ENCODE results near the gene CIAPIN1.

Gene CIAPIN1

DNA sequence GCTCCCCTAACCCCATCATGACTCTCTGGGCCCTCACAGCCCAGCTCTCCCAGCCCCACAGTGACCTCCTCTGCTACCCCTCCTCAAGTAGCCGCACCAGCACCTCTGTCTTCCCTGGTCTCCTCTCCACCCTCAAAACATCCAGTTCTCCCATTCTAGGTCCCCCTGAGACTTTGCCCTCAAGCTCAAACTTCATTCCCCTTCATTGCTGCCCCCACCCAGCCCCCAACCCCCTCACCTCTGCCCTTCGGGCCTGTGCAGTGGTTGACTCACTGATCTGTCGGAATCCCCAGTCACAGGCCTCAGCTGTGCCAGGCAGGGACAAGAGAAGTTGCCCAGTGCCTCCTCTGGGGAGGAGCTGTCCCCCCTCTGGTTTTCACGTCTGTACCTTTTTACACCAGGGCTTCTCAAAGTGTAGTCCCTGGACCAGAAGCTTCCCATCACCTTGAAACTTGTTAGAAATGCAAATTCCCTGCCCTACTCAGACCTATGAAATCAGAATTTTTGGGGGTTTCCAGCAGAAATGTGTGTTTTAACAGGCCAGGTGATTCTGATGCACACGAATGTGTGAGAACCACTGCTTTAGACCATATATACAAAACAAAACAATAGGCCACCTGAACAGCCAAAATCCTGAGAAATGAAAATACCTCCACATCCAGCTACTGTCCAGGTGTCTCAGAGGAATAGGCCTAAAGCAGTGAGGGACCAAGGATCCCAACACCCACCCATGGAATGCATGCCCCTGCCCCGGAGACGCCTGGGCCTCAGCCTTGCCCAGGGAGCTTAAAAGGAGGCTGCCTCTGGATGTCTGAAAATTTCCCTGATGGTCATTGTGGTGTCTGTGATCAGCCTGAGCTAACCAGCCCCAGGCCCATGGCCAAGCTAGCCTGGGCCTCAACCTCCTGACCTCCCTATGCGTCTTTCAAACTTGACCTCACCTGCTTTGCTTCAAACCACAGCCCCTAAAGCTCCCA is 40.0 kb upstream of the CIAPIN1 start:
- TF ChIP-seq CTCF (IDR thresholded peaks at IDR 0.05; ENCODE audit: low read length) (no peak), EZH2 (optimal IDR thresholded peaks at IDR 0.05; ENCODE audit: low read depth, low read length) (no peak), EZH2phosphoT487 (IDR thresholded peaks at IDR 0.05; ENCODE audit: low read length) (no peak)
- Histone ChIP-seq H3K27me3 (replicated peaks; ENCODE audit: insufficient read depth, low read length) (no peaks in the 10 kb centered on the region), H4K20me1 (ENCODE audit: insufficient read depth, low read length) (no peaks in the 10 kb centered on the region), H3K36me3 (replicated peaks; ENCODE audit: insufficient read depth, low read length) (no peaks in the 10 kb centered on the region), H3K9me3 (replicated peaks; ENCODE audit: insufficient read depth, low read length) (no peaks in the 10 kb centered on the region), H3K9me2 (replicated peaks; ENCODE audit: insufficient read depth, low read length) (no peaks in the 10 kb centered on the region), H3F3A (ENCODE audit: insufficient read depth, low read length) (no peaks in the 10 kb centered on the region), H3K4me1 (ENCODE audit: low read length) (peaks cover 4% of the 10 kb centered on the region; the same call in 1 of the 2 replicates), H3K9ac (ENCODE audit: low read length) (no peak overlapping the region), H3K27ac (ENCODE audit: low read length) (no peak overlapping the region), H3K4me2 (ENCODE audit: low read depth, low read length) (peak overlapping the region; percentile 76; the same call in 1 of the 2 replicates), H3K79me2 (ENCODE audit: low read length) (no peaks in the 10 kb centered on the region), H3K4me3 (ENCODE audit: low read length) (peak overlapping the region; percentile 42; the same call in 1 of the 2 replicates), H2AFZ (ENCODE audit: low read length) (peak overlapping the region; percentile 91)
- no peak for DNase-seq

- DNase-seq = peak; percentile 71
- H3K9me3 ChIP-seq (replicated peaks; ENCODE audit: insufficient read depth, low read length) = no peaks in the 10 kb centered on the region
- H3K4me2 ChIP-seq (ENCODE audit: low read depth, low read length) = peak within 1 kb of the TSS; percentile 99
- 0 out of 2 replicates have a peak, but pooled peaks cover 2% of the 10 kb centered on the region for H3K27me3 ChIP-seq (replicated peaks; ENCODE audit: insufficient read depth, low read length)
- peak within 1 kb of the TSS; percentile 91 for H2AFZ ChIP-seq (ENCODE audit: low read length)
- no peaks in the 10 kb centered on the region for H4K20me1 ChIP-seq (ENCODE audit: insufficient read depth, low read length)
- no peak within 1 kb of the TSS for H3K27ac ChIP-seq (ENCODE audit: low read length)
- H3K79me2 ChIP-seq (ENCODE audit: low read length) = no peaks in the 10 kb centered on the region
- H3K4me1 ChIP-seq (ENCODE audit: low read length) = peaks cover 4% of the 10 kb centered on the region; the same call in 1 of the 2 replicates
- H3K4me3 ChIP-seq (ENCODE audit: low read length) = peak within 1 kb of the TSS; percentile 64
- no peaks in the 10 kb centered on the region for H3K36me3 ChIP-seq (replicated peaks; ENCODE audit: insufficient read depth, low read length)
- H3K9me2 ChIP-seq (replicated peaks; ENCODE audit: insufficient read depth, low read length) = no peaks in the 10 kb centered on the region
- TF ChIP-seq EZH2phosphoT487 (IDR thresholded peaks at IDR 0.05; ENCODE audit: low read length) = no peak
- no peak for TF ChIP-seq EZH2 (optimal IDR thresholded peaks at IDR 0.05; ENCODE audit: low read depth, low read length)
- no peak for TF ChIP-seq CTCF (IDR thresholded peaks at IDR 0.05; ENCODE audit: low read length)
- H3K9ac ChIP-seq (ENCODE audit: low read length) = peak within 1 kb of the TSS; percentile 49; the same call in 1 of the 2 replicates
- H3F3A ChIP-seq (ENCODE audit: insufficient read depth, low read length) = no peaks in the 10 kb centered on the region
These were observed 39.0 kb upstream of the CIAPIN1 start, which contains the start of gene DOK4 for GRCh38 chr16:57485916-57486857. Gene DOK4 (minus strand): TSS chr16:57486493. CDS start chr16:57479507, 6,986 bp downstream.

- peak overlapping the region; percentile 63 for H2AFZ ChIP-seq (ENCODE audit: low read length)
- H3K9ac ChIP-seq (ENCODE audit: low read length) = peak overlapping the region; percentile 49; the same call in 1 of the 2 replicates
- no peak for TF ChIP-seq EZH2 (optimal IDR thresholded peaks at IDR 0.05; ENCODE audit: low read depth, low read length)
- no peak for TF ChIP-seq CTCF (IDR thresholded peaks at IDR 0.05; ENCODE audit: low read length)
- TF ChIP-seq EZH2phosphoT487 (IDR thresholded peaks at IDR 0.05; ENCODE audit: low read length) = no peak
These were observed 38.1 kb upstream of the CIAPIN1 start for GRCh38 chr16:57485091-57485915.

More at GRCh38 chr16:57485091-57485915, 38.1 kb upstream of the CIAPIN1 start:
- Histone ChIP-seq H3K9me3 (replicated peaks; ENCODE audit: insufficient read depth, low read length) (no peaks in the 10 kb centered on the region), H3K9me2 (replicated peaks; ENCODE audit: insufficient read depth, low read length) (no peaks in the 10 kb centered on the region), H3K36me3 (replicated peaks; ENCODE audit: insufficient read depth, low read length) (no peaks in the 10 kb centered on the region), H3K27ac (ENCODE audit: low read length) (no peak overlapping the region), H3K27me3 (replicated peaks; ENCODE audit: insufficient read depth, low read length) (0 out of 2 replicates have a peak, but pooled peaks cover 3% of the 10 kb centered on the region), H3K79me2 (ENCODE audit: low read length) (no peaks in the 10 kb centered on the region), H3F3A (ENCODE audit: insufficient read depth, low read length) (no peaks in the 10 kb centered on the region), H3K4me1 (ENCODE audit: low read length) (peaks cover 4% of the 10 kb centered on the region; the same call in 1 of the 2 replicates), H4K20me1 (ENCODE audit: insufficient read depth, low read length) (no peaks in the 10 kb centered on the region), H3K4me3 (ENCODE audit: low read length) (no peak overlapping the region; the same call in 1 of the 2 replicates), H3K4me2 (ENCODE audit: low read depth, low read length) (peak overlapping the region; percentile 99)
- no peak for DNase-seq

Data from MM.1S (cell line).